ENCODE measurements around the gene GADD45G.

GADD45G gene

GRCh38 chr9:89655056-89655989, 50.5 kb downstream of the GADD45G start:
- no peak for FAIRE-seq

Measured in endometrium (tissue), 2 donors.